ENCODE measurements around the gene CWH43.
A peak's percentile ranks its signal among the peaks of the same experiment; 100 is the strongest.
"Not testable (repeated sequence)": the region's sequence is repeated elsewhere in the genome, so short reads cannot be mapped to it uniquely, and the experiment has no call there.

Gene CWH43

GRCh38 chr4:48979914-48980579, 6.0 kb upstream of the CWH43 start:
- DNase-seq = no peak

DNA sequence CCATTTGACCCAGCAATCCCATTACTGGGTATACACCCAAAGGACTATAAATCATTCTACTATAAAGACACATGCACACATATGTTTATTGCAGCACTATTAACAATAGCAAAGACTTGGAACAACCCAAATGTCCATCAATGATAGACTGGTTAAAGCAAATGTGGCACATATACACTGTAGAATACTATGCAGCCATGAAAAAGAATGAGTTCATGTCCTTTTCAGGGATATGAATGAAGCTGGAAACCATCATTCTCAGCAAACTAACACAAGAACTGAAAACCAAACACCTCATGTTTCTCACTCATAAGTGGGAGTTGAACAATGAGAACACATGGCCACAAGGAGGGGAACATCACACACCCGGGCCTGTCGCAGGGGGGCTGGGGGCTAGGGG, 2.1 kb upstream of the CWH43 start:
- DNase-seq = not testable (repeated sequence)

GRCh38 chr4:48985602-48985975, 486 bp upstream of the CWH43 start:
- no peak for DNase-seq

- no peak for DNase-seq
Measured at GRCh38 chr4:48986654-48987164, 634 bp downstream of the CWH43 start.

DNA sequence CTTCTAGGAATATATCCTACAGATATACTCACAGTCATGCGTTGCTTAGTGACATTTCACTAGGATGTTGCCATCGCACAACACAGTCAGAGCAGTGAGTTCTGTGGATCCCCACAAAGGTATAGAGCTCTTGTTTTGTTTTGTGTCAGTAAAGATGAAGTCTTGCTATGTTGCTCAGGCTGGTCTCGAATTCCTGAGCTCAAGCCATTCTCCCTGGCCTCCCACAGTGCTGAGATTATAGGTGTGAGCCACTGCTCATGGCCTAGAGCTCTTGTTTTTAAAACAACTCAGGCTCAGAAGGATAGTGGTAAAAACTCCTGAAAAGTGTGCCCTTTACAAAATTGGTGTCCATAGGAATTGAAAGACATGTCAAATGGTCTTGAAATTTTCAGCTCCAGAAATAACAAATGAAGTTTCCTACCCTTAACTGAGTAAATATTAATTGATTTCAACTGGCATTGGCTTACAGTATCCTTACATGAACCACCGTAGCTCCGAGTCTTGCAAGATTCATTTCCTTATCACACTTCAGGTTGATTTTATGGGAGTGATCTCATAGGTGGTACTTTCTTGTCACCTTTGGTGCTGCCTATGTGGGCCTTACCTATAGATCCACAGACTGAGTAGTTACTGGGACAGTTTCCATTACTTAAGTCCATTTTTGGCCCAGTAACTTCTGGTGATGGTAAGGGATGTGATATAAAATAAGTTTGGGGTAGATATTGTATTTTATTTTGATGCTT, 3.6 kb downstream of the CWH43 start:
- no peak for DNase-seq

DNA sequence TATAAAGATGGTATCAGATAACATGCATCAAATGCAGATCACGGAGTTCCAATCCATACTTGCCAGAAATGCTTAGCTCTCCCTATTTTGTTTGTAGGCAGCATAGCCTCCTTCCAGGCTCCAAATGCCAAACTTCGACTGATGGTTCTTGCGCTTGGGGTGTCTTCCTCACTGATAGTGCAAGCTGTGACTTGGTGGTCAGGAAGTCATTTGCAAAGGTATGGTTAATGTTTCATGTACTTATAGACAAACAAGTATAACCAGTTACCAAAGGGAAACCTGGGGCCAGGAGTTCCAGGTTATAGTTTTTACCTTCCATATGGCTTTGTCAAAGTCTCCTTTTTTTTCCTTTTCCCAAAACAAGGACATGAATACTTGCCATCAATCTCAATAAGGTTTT, 5.3 kb downstream of the CWH43 start:
- DNase-seq = no peak

DNA sequence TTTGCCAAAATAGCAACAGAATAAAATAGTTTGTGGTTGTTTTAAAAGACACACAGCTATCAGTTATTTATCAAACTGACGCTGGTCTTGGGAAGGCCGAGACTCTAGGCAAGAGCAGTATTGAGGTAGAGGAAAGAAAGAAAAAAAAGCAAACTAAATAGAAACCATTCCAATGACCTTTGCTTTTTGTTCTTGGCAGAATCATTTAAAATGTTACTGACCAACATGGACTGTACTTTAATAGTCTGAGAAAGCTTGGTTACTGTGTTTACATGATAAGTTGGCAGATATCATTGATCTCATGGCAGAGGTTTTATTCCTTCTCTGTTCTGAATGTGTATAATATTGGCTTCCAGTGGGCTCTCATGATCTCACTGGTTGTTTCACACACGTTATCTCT, 11.9 kb downstream of the CWH43 start:
- no peak for DNase-seq

- DNase-seq = no peak
Measured at GRCh38 chr4:48998440-48998839, 12.4 kb downstream of the CWH43 start.

DNA sequence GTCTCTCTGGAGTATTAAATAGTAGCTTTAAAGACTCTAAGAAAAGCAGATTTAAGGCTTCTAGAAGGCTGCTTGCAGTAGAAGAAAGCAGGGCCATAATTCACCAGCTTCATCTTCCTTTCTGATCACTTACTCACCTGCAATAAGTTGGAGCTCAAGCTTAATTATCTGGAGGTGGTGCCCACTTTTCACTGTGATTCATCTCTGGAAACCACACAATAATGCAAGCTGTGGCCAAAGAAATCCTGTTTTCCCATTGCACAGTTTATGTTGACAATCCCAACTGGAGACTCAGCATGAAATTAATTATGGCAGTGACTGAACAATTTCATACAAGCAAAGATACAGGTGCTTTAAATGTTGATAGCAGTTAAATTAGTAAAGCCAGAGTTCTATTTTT, 14.7 kb downstream of the CWH43 start:
- no peak for DNase-seq

DNA sequence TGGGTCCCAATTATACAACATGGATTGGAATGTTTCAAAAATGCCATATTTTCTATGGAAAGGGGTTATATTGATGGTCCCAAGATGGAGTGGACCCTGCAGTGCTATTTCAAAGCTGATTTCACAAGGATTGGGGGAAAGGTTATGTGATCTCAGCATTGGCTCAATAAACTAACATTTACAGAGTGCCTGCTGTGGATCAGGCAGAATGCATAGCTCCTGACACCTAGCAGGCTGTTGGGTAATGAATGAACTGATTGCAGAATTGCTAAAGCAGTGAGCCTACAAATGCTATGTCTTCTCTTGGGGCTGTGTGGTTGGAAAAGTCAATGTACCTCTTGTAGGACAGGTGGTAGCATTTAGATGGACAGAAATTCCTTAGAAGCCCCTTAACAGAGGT, 16.9 kb downstream of the CWH43 start:
- DNase-seq = no peak

- DNase-seq = no peak
Measured at GRCh38 chr4:49018718-49019295, 32.7 kb downstream of the CWH43 start.

DNA sequence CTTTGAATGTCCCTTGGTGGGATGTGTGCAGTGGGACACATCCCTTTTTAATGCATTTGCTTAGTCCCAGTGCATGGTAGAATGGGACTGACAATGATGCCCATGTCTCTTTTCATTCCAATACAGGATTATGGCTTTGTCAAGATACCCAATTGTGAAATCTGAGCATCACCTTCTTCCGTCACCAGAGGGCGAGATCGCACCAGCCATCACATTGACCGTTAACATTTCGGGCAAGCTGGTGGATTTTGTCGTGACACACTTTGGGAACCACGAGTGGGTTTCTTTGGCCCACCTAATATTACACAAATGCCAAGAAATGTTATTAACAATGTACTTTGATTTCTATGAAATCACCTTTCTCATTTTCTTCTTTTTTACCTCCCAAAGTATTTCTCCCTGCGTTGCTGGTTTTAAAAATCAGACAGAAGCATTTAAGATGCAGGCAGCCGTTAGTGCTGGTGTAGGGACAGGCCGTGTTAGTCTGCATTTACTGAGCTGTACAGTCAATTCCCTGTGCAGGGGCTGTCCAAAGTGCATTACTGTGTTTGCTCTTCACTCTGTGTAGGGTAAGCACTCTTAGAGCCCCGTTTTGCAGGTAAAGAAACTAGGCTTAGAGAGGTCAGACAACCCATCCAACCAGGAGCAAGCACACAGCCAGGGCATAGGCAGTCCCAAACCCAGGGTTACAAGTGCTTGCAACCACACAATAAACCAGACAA, 46.5 kb downstream of the CWH43 start:
- DNase-seq = peak; percentile 32

- no peak for DNase-seq
Measured at GRCh38 chr4:49036528-49036927, 50.5 kb downstream of the CWH43 start.

GRCh38 chr4:49044270-49044669, 58.2 kb downstream of the CWH43 start:
- no peak for DNase-seq

GRCh38 chr4:49058306-49058705, 72.2 kb downstream of the CWH43 start:
- DNase-seq = no peak

- DNase-seq = no peak
Measured at GRCh38 chr4:49063670-49064069, 77.6 kb downstream of the CWH43 start.

GRCh38 chr4:49072196-49072595, 86.1 kb downstream of the CWH43 start:
- DNase-seq = not testable (repeated sequence)

DNA sequence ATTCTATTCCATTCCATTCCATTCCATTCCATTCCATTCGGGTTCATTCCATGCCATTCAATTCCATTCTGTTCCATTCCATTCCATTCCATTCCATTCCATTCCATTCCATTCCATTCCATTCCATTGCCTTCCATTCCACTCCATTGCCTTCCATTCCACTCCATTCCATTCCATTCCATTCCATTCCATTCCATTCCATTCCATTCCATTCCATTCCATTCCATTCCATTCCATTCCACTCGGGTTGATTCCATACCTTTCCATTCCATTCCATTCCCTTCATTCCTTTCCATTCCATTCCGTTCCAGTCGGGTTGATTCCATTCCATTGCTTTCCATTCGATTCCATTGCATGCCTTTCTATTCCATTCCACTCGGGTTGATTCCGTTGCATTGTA, 105.8 kb downstream of the CWH43 start:
- not testable (repeated sequence) for DNase-seq

DNA sequence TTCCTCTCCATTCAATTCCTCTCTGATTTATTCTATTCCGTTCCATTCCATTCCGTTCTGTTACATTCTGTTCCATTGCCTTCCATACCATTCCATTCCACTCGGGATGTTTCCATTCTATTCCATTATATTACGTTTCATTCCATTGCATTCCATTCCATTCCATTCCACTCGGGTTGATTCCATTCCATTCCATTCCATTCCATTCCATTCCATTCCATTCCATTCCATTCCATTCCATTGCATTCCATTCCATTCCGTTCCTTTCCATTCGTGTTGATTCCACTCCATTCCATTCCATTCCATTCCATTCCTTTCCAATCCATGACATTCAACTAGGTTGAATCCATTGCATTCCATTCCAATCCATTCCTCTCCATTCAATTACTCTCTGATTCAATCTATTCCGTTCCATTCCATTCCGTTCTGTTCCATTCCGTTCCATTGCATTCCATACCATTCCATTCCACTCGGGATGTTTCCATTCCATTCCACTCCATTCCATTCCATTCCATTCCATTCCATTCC, 106.6 kb downstream of the CWH43 start:
- DNase-seq = not testable (repeated sequence)

GRCh38 chr4:49096215-49096614, 110.1 kb downstream of the CWH43 start:
- not testable (repeated sequence) for DNase-seq

DNA sequence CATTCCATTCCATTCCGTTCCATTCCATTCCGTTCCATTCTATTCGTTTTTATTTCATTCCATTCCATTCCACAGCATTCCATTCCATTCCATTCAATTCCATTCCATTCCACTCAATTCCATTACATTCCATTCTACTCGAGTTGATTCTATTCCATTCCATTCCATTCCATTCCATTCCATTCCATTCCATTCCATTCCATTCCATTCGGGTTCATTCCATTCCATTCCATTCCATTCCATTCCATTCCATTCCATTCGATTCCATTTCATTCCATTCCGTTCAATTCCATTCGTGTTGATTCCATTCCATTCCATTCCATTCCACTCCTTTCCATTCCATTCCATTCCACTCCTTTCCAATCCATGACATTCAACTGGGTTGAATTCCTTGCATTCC, 110.6 kb downstream of the CWH43 start:
- DNase-seq = not testable (repeated sequence)

- DNase-seq = not testable (repeated sequence)
Measured at GRCh38 chr4:49097071-49097470, 111.0 kb downstream of the CWH43 start.

GRCh38 chr4:49097505-49097904, 111.4 kb downstream of the CWH43 start:
- not testable (repeated sequence) for DNase-seq
